Stimulated activated CD4-positive, alpha-beta T cell treated with anti-CD3 and anti-CD28 coated beads, Interleukin-2, amount 100 ng/mL, for 48 hours (primary cell): ENCODE data around the gene CNN3.

Experiments
- DNase-seq, 2 donors: peaks; one replicate each; pipeline ENCODE4 v3.0.0-alpha.2; 2020

Gene CNN3

DNA sequence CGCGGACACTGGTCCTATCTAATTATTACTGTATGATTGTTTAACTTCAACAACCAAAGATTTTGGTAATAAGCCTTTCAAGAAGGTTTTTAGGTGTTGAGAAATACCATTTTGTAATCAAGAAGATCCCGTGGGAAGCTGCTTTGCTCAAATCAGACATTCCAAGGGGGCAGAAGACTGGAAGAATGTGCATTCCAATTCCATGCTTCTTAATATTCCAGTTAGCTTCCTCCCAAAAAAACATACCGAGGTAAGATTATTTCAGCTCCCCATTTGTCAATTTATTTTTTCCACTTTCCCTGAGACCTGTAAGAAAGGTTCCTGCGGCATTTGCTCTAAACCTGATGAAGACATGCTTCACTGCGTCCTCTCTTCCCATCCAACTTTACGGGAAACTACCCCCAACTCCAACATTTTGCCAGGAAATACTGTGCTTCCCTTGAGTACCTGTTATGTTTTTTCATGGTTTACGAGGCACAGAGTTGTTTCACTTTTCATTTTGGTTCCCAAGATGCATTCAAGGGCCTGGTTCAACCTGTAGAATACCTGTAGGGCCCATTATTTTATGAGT, 4.1 kb downstream of the CNN3 start:
- no peak for DNase-seq

GRCh38 chr1:94921977-94922376, 4.9 kb downstream of the CNN3 start:
- no peak for DNase-seq

DNA sequence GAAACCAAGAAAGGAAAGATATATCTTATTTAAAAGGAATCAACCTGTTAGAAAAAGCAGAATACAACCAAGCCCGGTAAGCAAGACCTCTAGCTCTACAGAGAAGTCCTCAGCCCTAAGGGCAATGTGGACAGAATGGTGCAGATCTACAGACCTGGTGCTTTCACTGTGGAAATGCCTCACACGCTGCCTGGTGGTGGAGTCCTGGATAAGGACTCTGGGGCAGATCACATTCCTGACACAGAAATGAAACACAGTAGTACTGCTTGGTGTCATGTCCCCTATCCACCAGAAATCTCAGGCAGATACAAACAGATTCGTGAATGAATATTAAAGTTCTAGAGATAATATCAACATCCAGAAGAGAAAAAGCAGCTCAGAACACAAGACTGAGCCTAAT, 6.8 kb downstream of the CNN3 start:
- DNase-seq, result no peak

DNA sequence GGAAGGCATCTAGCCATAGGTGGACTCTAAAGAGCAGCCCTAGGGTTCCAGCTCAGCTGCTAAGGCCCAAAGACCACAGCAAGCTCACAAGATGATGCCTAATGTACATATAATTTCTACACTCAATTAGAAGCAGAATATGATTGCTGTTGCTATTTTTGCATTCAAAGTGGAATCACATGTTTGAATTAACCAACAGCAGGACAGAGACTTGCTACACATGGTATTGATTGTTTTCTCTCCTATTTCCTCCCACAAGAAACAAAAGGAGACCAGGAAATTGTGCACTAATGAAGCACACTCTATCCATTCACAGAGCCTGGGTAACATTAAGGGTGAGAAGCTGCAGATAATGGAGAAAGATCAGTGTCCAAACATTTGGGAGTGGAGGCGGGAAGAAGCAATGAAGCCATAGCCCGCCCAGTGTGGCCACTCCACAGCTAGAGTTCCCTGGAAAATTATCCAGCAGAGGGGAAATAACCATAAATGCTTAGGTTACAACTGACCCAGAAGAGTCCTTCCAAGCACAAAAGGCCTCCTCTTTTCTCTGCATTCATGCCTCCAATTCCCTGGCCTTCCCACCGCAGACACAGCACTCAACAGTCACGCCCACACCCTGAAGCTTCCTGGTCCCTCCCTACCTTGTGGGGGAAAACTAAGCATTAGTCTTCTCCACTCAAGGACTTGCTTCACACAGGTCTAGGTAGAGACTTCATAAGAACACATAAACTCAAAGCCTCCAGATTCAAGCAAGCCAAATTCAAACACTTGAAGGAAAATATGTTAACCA, 7.5 kb downstream of the CNN3 start:
- DNase-seq, result no peak

- no peak for DNase-seq
Measured at GRCh38 chr1:94917251-94917650, 9.7 kb downstream of the CNN3 start.

- no peak for DNase-seq
Measured at GRCh38 chr1:94912263-94913184, 14.4 kb downstream of the CNN3 start.

GRCh38 chr1:94909486-94909885, 17.4 kb downstream of the CNN3 start:
- DNase-seq, result no peak

GRCh38 chr1:94908965-94909364, 17.9 kb downstream of the CNN3 start:
- DNase-seq, result no peak

- no peak for DNase-seq
Measured at GRCh38 chr1:94908190-94908589, 18.7 kb downstream of the CNN3 start.

GRCh38 chr1:94907136-94907535, 19.8 kb downstream of the CNN3 start:
- DNase-seq, result no peak

DNA sequence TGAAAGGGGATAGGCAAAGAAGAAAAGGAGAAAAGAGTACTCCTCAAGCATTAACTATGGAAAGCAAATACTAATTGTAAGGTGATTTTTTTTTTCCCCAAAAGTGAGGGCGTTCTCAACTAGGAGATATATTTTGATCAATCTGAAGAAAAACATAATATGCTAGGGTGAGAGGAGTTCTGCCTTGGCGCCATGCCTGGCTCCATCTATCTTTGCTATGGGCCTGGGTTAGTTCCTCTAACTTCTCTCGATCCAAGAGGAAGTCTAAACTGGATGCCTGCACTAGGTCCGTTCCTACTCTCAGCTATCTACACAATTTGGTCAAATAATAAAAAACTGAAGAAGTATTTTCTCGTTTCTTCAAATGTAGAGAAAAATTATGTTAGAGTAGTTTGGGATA, 20.5 kb downstream of the CNN3 start:
- no peak for DNase-seq

DNA sequence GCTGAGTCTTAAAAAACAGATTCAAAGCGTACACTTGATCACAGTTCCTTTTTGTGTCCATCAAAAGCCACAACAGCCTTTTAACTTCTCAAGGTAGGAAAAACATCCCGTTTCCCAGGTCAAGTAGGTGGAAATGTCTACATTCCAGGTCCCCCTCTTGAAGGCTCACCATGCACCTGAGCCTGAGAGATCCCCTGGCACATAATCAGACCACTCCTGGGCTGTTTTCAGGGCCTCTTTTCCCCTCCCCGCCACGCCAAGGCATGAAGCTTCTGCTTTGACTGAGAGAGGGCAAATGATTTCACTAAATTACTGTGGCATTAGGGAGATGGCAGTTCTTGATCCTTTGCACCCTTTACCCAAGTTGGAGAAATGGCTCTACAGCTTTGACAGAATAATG, 21.7 kb downstream of the CNN3 start:
- DNase-seq, result no peak

DNA sequence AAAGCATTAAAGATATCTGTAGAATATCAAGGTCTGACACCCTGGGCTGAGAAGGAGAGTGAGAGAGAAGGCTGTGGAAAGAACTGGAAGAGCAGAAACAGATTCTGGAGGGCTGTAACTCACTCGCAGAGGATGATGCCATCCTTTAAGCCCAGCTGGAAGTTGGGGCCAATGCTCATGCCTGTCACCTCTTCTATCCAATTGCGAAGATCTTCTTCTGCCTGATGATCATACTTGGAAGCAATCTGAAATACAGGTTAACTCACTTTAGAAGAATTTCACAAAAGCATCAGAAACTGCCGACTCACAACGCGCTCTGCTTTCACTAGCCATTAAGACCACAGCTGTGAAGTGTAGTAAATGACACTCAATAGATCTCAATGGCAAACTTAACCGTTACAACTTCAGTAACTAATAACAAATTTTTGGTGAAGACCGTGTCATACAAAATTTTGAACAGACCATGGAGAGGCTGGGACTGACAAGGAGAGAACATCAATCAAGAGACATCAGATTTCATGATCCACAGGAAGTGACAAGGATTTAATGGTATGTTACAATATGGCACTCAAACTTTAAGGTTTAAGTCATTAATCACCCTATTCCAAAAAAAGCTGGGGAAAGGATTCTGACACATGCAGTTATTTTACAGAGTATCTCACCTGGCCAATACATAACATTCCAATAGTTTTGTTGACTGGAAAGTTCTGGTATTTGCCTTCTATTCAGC, 23.5 kb downstream of the CNN3 start:
- DNase-seq, result no peak

DNA sequence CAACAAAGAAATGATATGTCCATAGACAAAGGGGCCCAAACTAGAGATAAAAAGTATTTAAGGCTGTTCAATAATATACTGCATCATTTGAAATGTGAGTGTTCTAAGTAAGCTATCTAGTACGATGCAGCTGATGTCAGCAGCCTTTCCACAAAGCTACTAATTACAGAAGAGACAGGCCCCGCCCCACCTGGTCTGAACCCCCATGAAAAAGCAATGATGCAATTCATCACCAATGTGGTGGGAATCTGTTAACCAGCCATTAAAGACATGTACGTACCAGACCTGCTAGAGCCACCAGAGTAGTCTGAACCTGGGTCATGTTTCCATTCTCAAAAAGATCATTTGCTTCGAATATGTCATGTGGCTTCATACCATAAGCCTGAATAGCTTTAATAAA, 25.1 kb downstream of the CNN3 start:
- no peak for DNase-seq

GRCh38 chr1:94899756-94900155, 27.2 kb downstream of the CNN3 start:
- no peak for DNase-seq

DNA sequence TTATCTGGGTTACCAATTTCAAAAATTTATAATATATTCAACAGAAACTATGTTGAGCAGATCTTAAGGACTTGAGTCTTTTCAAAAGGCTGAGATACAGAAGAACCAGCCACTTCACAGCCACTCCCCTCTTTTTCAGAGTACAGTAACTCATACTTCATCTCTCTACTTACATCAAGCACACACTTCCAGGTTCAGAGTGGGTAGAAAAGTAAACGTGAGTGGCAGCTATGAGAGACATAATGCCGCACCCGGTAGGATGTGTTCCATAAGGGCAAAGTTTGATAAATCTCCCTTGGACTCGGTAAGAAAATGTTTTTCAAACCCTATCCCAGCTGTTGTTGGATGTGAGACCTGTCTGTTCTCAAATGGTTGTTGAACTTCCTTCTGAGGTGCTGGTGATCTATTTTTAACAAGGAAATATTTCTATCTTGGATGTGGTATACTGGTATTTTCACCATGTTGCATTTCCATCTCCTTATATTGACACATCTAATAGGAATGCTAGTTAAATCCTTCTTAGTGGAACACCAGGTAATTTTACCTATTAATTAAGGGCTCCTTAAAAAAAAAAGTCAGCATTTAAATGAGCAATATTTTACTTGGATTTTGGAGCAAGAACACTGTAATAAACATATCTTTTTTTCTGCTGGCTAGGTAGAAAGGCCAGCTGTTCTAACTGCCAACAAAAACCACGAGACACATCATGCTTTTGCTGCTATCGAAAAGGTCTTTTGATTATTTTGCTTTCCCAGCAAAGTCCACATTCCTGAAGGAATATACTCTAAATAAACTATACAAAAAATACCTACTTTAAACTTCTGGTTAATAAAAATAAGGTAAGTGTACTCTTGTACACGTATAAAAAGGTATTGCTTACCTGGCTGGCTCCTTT, 28.2 kb downstream of the CNN3 start:
- DNase-seq, result no peak

- no peak for DNase-seq
Measured at GRCh38 chr1:94895518-94895917, 31.4 kb downstream of the CNN3 start.

DNA sequence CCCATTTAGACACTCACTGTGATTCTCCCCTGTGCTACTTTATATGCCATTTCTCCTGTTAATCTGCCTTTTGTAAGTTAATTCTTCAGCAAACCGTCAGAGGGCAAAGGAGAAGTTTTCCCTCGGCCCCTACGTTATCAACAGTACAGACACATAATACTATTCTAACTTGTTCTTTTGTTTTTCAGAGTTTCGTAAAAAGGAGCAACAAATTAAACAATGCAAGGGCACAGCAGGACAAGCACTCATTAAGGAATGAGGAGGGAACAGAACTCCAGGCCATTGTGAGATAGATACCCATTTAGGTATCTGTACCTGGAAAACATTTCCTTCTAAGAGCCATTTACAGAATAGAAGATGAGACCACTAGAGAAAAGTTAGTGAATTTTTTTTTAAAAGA, 32.3 kb downstream of the CNN3 start:
- DNase-seq, result no peak

DNA sequence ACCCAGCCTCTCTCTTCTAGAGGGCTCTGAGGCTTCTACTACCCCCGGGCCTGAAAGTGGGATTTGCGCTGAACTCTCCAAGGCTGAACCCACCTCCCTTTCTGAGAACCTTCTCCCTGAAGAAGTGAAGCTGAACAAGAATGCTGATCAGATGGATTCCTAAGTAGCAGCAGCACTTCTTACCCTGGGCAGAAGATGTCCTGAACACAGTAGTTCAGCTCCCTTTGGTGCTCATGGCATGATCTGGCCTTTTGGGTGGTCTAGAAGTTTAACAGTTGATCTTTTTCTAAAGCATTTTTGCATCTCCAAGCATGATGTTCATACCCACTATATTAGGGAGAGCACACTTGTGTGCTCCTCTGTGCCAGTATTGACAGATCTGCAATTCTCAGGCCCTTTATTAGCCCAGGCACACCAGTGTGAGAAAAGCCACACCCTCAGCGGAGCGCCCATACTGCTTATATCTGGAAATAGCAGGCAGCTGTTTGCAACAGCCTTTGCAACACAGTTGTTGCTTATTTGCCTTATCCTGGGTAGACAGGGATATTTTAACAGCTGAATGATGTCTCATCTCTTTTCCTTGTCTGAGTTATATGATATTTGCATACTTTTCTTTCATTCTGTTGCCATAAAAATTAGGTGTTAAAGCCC, 34.2 kb downstream of the CNN3 start:
- no peak for DNase-seq

GRCh38 chr1:94888201-94888600, 38.7 kb downstream of the CNN3 start:
- no peak for DNase-seq

GRCh38 chr1:94887603-94888171, 39.2 kb downstream of the CNN3 start:
- DNase-seq, result no peak
